VCaP (cell line): ENCODE results near the gene PEX5.

Source experiments
- H3K27ac ChIP-seq: fragments of 450-650 bp; 2 replicates; pipeline ENCODE4 v1.5.1; 2017
- TF ChIP-seq, protein P1 (sequence below): fragments of 450-650 bp; conservative IDR thresholded peaks from 2 replicates; pipeline ENCODE4 v1.5.1; 2017; ENCODE audit warnings: mild to moderate bottlenecking, moderate library complexity

PEX5 gene

DNA sequence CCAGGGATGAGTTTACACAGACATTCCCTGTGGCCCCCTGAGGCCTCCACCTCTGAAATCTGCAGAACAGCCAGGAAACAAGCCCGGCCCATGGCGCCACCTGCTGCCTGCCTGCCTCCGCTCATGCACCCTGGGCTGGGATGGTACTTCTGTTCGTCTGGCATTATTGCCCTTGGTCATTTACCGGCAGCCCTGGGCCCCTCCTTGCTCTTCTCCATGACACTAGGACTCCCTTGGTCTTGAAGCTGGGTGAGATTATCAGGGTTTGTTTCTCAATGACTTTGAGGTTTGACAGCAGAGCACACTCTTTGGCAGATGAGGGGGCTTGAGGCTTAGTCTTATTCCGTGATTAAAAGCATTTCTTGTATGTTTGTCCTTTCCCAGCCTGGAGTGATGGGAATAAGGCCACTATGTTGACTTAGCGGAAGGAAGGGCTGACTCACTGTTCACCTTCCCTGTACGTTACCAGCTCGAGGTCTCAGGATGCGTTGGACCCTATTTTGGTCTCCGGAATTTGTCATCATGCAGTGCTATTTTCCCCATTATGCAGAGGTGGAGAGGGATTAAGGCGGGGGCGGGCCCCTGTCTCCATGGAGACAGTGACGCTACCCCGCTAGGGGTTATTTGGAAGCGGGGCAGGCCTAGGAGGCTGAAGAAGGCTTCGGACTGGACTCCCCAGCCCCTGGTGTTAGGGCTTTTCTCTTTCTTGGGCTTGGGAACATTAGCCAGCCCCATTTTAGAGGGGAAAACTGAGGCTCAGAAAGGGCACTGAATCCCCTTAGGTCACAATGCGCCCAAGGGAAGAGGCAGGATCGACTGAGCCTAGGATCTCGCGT, 706 bp upstream of the PEX5 start:
- peak overlapping the region; percentile 78 for H3K27ac ChIP-seq
- TF ChIP-seq, protein P1, sequence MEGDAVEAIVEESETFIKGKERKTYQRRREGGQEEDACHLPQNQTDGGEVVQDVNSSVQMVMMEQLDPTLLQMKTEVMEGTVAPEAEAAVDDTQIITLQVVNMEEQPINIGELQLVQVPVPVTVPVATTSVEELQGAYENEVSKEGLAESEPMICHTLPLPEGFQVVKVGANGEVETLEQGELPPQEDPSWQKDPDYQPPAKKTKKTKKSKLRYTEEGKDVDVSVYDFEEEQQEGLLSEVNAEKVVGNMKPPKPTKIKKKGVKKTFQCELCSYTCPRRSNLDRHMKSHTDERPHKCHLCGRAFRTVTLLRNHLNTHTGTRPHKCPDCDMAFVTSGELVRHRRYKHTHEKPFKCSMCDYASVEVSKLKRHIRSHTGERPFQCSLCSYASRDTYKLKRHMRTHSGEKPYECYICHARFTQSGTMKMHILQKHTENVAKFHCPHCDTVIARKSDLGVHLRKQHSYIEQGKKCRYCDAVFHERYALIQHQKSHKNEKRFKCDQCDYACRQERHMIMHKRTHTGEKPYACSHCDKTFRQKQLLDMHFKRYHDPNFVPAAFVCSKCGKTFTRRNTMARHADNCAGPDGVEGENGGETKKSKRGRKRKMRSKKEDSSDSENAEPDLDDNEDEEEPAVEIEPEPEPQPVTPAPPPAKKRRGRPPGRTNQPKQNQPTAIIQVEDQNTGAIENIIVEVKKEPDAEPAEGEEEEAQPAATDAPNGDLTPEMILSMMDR: peak; percentile 77

DNA sequence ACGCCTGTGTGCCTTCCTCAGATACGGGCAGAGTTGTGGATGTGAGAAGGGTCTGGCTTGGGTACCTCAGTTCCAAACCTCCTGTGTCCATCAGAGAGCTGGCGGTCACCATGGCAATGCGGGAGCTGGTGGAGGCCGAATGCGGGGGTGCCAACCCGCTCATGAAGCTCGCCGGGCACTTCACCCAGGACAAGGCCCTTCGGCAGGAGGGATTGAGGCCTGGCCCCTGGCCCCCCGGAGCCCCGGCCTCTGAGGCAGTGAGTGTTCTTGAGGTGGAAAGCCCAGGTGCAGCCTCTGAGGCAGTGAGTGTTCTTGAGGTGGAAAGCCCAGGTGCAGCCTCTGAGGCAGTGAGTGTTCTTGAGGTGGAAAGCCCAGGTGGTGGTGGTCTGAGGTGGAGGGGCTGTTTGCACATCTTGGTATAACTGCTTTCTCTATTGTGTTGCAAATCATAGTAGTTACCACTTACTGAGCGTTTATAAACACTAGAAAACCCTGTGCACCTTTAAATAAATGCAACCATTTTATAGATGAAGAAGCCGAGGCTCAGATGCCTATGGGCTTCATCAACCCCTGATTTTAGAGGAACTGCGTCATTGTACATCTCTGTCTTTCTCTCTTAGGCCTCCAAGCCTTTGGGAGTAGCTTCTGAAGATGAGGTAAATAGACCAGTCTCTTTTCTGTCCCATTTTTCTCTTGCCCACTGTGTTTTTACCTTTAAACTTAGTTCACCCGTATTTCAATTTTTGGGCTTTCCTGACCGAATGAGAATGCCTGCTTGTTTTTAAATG, 976 bp downstream of the PEX5 start:
- TF ChIP-seq, protein P1: no peak
- peak overlapping the region; percentile 78 for H3K27ac ChIP-seq

DNA sequence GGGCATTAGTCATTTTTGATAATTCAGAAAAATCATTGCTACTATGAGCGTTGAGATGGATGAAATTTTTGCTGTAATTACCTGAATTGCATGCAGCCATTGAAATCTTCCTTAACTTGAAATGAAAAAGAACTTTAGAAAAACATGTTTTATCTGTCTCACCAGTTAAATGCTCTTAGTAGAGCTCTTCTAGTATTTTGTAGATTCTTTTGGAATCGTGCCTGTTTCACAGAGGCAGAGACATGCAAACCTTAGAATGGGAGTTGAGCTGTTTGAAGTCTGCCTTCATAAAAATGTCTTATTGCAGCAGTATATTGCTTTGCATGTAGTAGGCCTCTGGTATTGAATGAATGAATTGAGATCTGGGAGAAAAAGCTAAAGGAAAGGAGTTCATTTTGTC, 4.2 kb downstream of the PEX5 start:
- TF ChIP-seq, protein P1: no peak
- no peak overlapping the region for H3K27ac ChIP-seq

DNA sequence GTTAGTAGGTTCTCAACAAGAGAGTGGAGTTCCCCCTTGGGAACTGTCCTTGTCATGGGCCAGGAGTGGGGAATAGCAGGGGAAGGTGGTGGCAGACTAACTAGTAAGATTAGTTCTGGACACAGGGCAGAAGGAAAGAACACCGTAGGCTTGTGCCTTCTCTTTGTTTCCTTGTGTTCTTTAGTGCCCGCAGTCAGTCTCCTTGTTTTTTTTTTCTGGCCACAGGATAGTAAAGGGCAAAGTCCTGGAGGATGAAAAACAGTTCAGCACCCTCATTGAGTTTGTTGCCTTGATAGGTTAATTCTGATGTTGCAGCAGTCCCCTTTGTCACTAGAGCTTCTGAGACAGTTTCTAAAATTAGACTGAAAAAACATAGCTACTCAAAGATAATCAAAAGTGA, 8.4 kb downstream of the PEX5 start:
- H3K27ac ChIP-seq: no peak overlapping the region
- TF ChIP-seq, protein P1: no peak

DNA sequence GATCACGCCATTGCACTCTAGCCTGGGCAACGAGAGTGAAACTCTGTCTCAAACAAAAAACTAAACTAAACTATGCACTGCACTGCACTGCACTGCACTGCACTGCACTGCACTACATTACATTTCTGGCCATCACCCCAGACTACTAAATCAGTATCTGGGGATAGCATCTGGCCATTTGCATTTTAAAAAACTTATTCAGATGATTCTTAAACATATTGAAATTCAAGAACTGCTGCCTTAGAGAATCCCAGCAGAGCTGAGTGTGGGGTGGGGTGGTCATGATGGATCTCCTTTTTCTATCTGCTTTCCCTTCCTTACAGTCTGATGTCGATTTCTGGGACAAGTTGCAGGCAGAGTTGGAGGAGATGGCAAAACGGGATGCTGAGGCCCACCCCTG, 13.6 kb downstream of the PEX5 start:
- TF ChIP-seq, protein P1: no peak
- no peak overlapping the region for H3K27ac ChIP-seq

DNA sequence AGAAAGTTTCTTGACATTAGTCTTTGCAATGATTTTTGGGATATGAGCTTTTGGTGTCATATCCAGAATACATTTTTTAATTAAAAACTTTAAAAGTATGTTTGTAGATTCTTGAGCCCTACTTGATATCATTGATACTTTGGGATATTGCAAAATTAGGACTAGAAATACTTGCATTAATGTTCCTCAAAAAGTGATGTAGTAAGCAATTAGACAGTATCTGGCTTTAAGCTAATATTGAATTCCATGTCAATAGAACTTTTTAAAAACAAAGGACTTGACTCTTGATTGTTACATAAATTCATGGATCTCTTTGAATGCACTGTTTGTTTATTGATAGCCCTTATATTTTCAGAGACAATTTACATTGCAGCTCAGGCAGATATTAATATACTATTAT, 15.6 kb downstream of the PEX5 start:
- H3K27ac ChIP-seq: no peak overlapping the region
- TF ChIP-seq, protein P1: no peak

DNA sequence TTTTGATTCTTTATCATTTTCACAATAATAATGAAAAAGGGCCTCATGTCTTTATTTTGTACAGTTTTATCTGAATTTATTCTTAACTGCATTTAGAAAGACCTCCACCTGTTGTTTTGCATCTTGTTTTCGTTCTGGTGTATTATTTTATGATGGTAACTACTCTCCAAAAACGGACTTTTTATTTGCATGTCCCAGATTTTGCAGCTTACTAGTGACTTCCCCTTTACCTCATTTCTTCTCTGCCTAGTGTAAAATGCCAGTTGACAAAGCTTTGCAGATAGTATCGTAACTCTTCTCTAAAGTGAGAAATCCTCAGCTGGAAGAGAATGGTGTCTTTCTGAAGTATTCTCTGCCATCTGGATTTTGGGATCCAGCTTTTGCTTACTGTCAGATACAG, 17.2 kb downstream of the PEX5 start:
- H3K27ac ChIP-seq: no peak overlapping the region
- TF ChIP-seq, protein P1: no peak
